Esophagus squamous epithelium (tissue), 4 donors: Measurements from ENCODE around the gene NOL12.

ENCODE experiments used
- POLR2A ChIP-seq, 4 donors: fragments of 450-650 bp; IDR thresholded peaks; one replicate each; pipeline ENCODE4 v1.6.1; 2017; ENCODE audit warnings: antibody characterized with exemption in 4 of 4, mild to moderate bottlenecking in 4 of 4, moderate library complexity in 3 of 4
- TF ChIP-seq, protein P1 (sequence below), 6 experiments: fragments of 450-650 bp in 4 of 6; fragments of 200-600 bp in 2 of 6; sonication (generic) in 2 of 6; IDR thresholded peaks; one replicate each; pipeline ENCODE4 v1.5.1; 2016 to 2019; ENCODE audit warnings: antibody characterized with exemption in 6 of 6, mild to moderate bottlenecking in 4 of 6, moderate library complexity in 4 of 6

DNA sequence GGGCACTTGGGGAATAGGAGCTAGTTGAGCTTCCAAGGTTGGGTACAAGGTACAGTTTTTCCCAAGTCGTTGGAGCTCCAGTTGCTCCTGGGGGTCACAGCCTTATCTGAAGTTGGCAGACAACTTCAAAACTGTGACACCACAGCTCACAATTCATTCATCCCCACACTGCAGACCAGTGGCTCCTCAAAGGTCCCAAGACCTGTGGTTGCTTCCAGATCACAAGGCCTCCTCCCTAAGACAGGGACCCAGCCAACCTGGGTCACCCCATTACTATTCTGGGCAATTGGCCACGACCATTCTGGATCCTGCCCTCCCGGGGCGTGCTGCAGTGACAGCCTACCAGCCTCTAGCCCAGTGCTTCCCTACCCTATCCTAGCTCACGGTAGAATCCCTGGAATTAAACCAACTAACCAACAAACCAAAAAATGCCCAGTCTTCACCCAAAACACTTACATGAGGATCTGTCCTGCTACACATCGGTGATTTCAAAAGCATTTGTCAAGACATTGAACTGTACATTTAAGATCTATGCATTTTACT, 28.5 kb upstream of the NOL12 start:
- TF ChIP-seq, protein P1, sequence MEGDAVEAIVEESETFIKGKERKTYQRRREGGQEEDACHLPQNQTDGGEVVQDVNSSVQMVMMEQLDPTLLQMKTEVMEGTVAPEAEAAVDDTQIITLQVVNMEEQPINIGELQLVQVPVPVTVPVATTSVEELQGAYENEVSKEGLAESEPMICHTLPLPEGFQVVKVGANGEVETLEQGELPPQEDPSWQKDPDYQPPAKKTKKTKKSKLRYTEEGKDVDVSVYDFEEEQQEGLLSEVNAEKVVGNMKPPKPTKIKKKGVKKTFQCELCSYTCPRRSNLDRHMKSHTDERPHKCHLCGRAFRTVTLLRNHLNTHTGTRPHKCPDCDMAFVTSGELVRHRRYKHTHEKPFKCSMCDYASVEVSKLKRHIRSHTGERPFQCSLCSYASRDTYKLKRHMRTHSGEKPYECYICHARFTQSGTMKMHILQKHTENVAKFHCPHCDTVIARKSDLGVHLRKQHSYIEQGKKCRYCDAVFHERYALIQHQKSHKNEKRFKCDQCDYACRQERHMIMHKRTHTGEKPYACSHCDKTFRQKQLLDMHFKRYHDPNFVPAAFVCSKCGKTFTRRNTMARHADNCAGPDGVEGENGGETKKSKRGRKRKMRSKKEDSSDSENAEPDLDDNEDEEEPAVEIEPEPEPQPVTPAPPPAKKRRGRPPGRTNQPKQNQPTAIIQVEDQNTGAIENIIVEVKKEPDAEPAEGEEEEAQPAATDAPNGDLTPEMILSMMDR (IDR thresholded peaks at IDR 0.05): no peak
- TF ChIP-seq POLR2A (IDR thresholded peaks at IDR 0.05): no peak
